ENCODE data around the gene RIOK3. TPM values are rescaled to one million over a fixed set of nuclear protein-coding genes. Genes with fewer than 3 reads are reported as not detected.

The RIOK3 gene
- total RNA-seq, 1 experiment from 2014 or later: 42.5 TPM

- DNase-seq (ENCODE audit: low read depth, low spot score): no peak
- H3K36me3 ChIP-seq (ENCODE audit: control insufficient read depth in 1 of 2, insufficient read depth in 2 of 2, low read length in 2 of 2): no peaks in the 10 kb centered on the region; a peak in 1 of 4 replicates
- ChIA-PET CTCF (no interaction called here), RAD21 (ENCODE audit: low non-redundant PET in 1 of 2, low total read pairs in 2 of 2, uncharacterized antibody in 2 of 2, unreplicated experiment in 2 of 2) (no interaction called here), POLR2A (no interaction called here)
- H3K4me2 ChIP-seq (ENCODE audit: low read length): no peak overlapping the region
- no peaks in the 10 kb centered on the region for H3K27me3 ChIP-seq (ENCODE audit: insufficient read depth, low read length)
- no peak for ATAC-seq
- no TSS peak for BruUV-seq (replicated peaks)
- H3K9me2 ChIP-seq (ENCODE audit: insufficient read depth): no peaks in the 10 kb centered on the region
- H3K79me2 ChIP-seq (ENCODE audit: insufficient read depth, low read length): peaks cover 29% of the 10 kb centered on the region
- H3K9ac ChIP-seq (ENCODE audit: low read length): no peak overlapping the region
- peaks cover 16 to 29% of the 10 kb centered on the region in 2 experiments for H3K4me1 ChIP-seq (ENCODE audit: control insufficient read depth in 1 of 2, insufficient read depth in 2 of 2, low read length in 2 of 2)
- TF ChIP-seq ZBTB33 (IDR thresholded peaks at IDR 0.05; ENCODE audit: extremely low read depth, insufficient replicate concordance, low read length) (no peak), ATF3 (IDR thresholded peaks at IDR 0.05) (no peak)
- H3K9me3 ChIP-seq (ENCODE audit: control insufficient read depth in 1 of 2, insufficient read depth in 1 of 2, low read depth in 1 of 2, low read length in 2 of 2): no peaks in the 10 kb centered on the region
- H3K4me3 ChIP-seq (replicated peaks in 1 of 2; ENCODE audit: low read depth in 1 of 2, low read length in 2 of 2): no peak overlapping the region
- intact Hi-C loops (cut with micrococcal nuclease): no loop called here
- H4K20me1 ChIP-seq (ENCODE audit: insufficient read depth): peaks cover 8% of the 10 kb centered on the region; the same call in 1 of the 2 replicates
- no peak overlapping the region for H3K27ac ChIP-seq (ENCODE audit: low read depth, low read length)
- H2AFZ ChIP-seq (ENCODE audit: low read depth, low read length, poor library complexity, severe bottlenecking): no peak overlapping the region
These were observed 2.1 kb upstream of the RIOK3 start for GRCh38 chr18:23451011-23451410.

GRCh38 chr18:23451491-23451890, 1.6 kb upstream of the RIOK3 start:
- H3K4me1 ChIP-seq (ENCODE audit: control insufficient read depth in 1 of 2, insufficient read depth in 2 of 2, low read length in 2 of 2): peaks cover 18 to 29% of the 10 kb centered on the region in 2 experiments
- POLR2A ChIA-PET: no interaction called here
- intact Hi-C loops (cut with micrococcal nuclease): no loop called here

More at GRCh38 chr18:23451491-23451890, 1.6 kb upstream of the RIOK3 start:
- TF ChIP-seq ZNF274 (IDR thresholded peaks at IDR 0.05; ENCODE audit: low read depth, low read length) (no peak), FOSL1 (IDR thresholded peaks at IDR 0.05; ENCODE audit: low read depth) (no peak), TCF7L2 (IDR thresholded peaks at IDR 0.05; ENCODE audit: borderline replicate concordance, extremely low read depth, insufficient read depth, insufficient read length) (no peak), CTCF (IDR thresholded peaks at IDR 0.05 in 2 of 3, conservative IDR thresholded peaks at IDR 0.05 in 1 of 3; ENCODE audit: borderline replicate concordance in 1 of 3, insufficient read depth in 1 of 3, low read depth in 2 of 3, low read length in 2 of 3) (no peak), SP1 (IDR thresholded peaks at IDR 0.05; ENCODE audit: low read depth) (no peak), EGR1 (IDR thresholded peaks at IDR 0.05; ENCODE audit: low read depth) (no peak), CBX3 (IDR thresholded peaks at IDR 0.05; ENCODE audit: low read depth) (no peak), RAD21 (IDR thresholded peaks at IDR 0.05; ENCODE audit: low read depth) (no peak)
- H3K79me2 ChIP-seq (ENCODE audit: insufficient read depth, low read length): peaks cover 34% of the 10 kb centered on the region
- no peaks in the 10 kb centered on the region for H3K9me2 ChIP-seq (ENCODE audit: insufficient read depth)
- no peak for DNase-seq (ENCODE audit: low read depth, low spot score)
- ATAC-seq: no peak
- BruUV-seq (replicated peaks): no TSS peak
- H3K9ac ChIP-seq (ENCODE audit: low read length): no peak overlapping the region
- H4K20me1 ChIP-seq (ENCODE audit: insufficient read depth): peaks cover 8% of the 10 kb centered on the region; the same call in 1 of the 2 replicates
- no peaks in the 10 kb centered on the region for H3K27me3 ChIP-seq (ENCODE audit: insufficient read depth, low read length)
- no peak overlapping the region for H3K4me2 ChIP-seq (ENCODE audit: low read length)
- no peak overlapping the region for H3K27ac ChIP-seq (ENCODE audit: low read depth, low read length)
- ChIA-PET CTCF (no interaction called here), RAD21 (ENCODE audit: low non-redundant PET in 1 of 2, low total read pairs in 2 of 2, uncharacterized antibody in 2 of 2, unreplicated experiment in 2 of 2) (no interaction called here)
- no peak overlapping the region for H3K4me3 ChIP-seq (replicated peaks in 1 of 2; ENCODE audit: low read depth in 1 of 2, low read length in 2 of 2)
- no peaks in the 10 kb centered on the region for H3K9me3 ChIP-seq (ENCODE audit: control insufficient read depth in 1 of 2, insufficient read depth in 1 of 2, low read depth in 1 of 2, low read length in 2 of 2)
- H3K36me3 ChIP-seq (ENCODE audit: control insufficient read depth in 1 of 2, insufficient read depth in 2 of 2, low read length in 2 of 2): no peaks in the 10 kb centered on the region; a peak in 1 of 4 replicates
- H2AFZ ChIP-seq (ENCODE audit: low read depth, low read length, poor library complexity, severe bottlenecking): no peak overlapping the region

Measured in HCT116 (cell line).